SIG-M5 (cell line): ENCODE data around the gene ZBTB4.

Experiments
- DNase-seq: peaks from one replicate; lab custom pipeline; 2025; lab: John Stamatoyannopoulos, UW

The ZBTB4 gene

GRCh38 chr17:7440113-7440833 lies 39.2 kb downstream of the ZBTB4 start:
- no peak for DNase-seq

- no peak for DNase-seq
Observed at GRCh38 chr17:7439462-7440112, 39.8 kb downstream of the ZBTB4 start, which contains the start of gene FGF11. FGF11 (plus strand) TSS chr17:7439512; CDS start chr17:7439621, 109 bp downstream.

DNA sequence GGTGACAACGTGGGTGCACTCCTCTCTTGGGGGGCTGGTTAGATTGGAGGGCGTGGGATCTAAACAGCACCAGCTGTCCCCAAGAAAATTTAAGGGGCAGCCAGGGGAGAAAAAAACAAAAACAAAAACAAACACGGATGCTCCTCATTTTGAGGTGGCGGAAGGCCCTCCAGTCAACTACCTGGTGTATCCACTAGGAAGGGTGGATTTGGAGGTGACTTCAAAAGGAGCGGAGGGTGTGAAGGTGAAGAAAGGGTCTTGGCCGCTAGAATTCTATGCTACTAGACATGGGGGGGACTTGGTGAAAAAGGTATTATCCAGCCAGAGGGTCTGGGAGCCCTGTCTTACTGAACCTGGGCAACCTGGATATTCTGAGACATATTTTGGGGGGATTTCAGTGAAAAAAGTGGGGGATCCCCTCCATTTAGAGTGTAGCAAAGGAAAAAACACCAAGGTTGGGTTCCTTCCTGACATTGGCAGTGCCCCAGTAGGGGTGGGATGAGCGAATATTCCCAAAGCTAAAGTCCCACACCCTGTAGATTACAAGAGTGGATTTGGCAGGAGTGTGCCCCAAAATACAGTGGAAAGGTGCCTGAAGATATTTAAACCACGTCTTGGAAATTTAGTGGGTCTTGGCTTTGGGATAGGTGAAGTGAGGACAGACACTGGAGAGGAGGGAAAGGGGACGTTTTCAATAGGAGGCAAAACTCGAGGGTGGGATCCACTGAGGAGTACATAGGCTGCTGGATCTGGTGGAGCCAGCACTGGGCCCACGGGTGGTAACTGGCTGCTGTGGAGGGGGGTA lies 40.6 kb downstream of the ZBTB4 start:
- DNase-seq, result no peak

DNA sequence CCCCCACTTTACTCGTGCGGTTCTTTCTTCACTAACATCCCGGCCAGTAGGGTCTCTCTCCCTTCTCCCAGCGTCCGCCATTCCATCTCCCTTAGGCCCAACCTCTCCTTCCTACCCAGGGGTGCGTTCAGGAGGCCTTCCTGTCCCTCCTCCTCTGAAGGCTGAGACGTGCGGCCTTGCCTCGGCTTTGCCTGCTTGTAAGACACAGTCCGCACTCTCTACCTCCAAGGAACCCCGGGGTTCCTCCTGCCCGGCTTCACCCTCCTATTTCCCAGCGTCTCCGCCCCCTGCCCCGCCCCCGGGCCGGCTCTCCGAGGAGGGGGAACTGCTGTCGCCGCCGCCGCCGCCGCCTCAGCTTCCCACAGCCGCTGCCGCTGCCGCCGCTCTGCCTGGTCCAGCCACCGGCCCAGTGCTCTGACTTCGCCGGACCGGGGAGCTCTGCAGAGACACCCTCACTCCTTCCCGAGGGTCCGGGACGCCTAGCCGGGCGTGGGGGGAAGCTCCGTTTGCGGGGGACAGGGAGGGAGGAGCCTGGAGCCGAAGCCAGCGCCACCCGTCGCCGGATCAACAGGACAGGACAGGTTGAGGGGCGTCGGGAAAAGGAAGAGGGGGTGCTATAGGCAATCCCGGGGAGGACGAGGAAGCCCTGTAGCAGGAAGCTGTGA lies 41.3 kb downstream of the ZBTB4 start:
- DNase-seq, result no peak

GRCh38 chr17:7437369-7437863 lies 42.0 kb downstream of the ZBTB4 start:
- DNase-seq, result no peak

DNA sequence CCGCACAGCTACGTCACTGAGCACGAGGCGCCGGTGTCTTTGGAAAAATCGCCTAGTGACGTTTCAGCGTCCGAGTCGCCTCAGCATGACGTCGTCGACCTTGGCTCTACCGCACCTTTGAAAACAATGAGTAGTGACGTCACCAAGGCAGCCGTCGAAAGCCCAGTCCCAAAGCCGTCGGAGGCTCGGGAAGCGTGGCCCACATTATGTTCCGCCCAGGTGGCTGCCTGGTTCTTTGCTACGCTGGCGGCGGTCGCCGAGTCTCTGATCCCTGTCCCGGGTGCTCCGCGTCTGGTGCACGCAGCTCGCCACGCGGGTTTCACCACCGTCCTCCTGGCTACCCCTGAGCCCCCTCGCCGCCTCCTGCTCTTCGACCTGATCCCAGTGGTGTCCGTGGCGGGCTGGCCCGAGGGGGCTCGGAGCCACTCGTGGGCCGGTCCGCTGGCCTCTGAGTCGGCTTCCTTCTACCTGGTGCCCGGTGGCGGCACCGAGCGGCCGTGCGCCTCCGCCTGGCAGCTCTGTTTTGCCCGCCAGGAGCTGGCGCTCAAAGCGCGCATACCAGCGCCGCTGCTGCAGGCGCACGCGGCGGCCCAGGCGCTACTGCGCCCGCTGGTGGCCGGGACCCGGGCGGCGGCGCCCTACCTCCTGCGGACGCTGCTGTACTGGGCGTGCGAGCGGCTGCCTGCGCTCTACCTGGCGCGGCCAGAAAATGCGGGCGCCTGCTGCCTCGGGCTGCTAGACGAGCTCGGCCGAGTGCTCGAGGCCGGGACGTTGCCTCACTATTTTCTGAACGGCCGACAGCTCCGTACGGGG lies 42.7 kb downstream of the ZBTB4 start:
- no peak for DNase-seq

GRCh38 chr17:7435676-7436555 lies 43.5 kb downstream of the ZBTB4 start:
- no peak for DNase-seq

DNA sequence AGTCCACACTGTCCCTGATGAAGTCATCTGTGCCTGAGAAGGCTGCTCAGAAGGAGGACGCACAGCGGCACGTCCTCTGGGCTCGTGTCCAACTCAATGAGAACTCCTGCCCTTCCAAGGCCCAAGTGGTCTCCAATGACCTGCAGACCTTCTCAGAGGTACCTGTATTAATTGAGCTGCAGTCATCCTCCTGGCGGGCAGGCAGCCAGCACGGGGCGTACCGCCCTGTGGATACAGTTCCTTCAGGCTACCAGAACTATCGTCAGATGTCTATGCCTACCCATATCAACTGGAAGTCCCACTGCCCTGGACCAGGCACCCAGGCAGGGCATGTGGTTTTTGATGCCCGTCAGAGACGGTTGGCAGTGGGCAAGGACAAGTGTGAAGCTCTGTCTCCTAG lies 47.1 kb downstream of the ZBTB4 start:
- DNase-seq, result no peak

- no peak for DNase-seq
Observed at GRCh38 chr17:7431231-7431630, 48.2 kb downstream of the ZBTB4 start.

- DNase-seq, result no peak
Observed at GRCh38 chr17:7429722-7430121, 49.7 kb downstream of the ZBTB4 start.

GRCh38 chr17:7428557-7428956 lies 50.9 kb downstream of the ZBTB4 start, which contains the start of gene SPEM3:
SPEM3 (plus strand) TSS chr17:7428857; CDS start chr17:7428903, 46 bp downstream.
- DNase-seq, result no peak

- no peak for DNase-seq
Observed at GRCh38 chr17:7427549-7427948, 51.9 kb downstream of the ZBTB4 start.

DNA sequence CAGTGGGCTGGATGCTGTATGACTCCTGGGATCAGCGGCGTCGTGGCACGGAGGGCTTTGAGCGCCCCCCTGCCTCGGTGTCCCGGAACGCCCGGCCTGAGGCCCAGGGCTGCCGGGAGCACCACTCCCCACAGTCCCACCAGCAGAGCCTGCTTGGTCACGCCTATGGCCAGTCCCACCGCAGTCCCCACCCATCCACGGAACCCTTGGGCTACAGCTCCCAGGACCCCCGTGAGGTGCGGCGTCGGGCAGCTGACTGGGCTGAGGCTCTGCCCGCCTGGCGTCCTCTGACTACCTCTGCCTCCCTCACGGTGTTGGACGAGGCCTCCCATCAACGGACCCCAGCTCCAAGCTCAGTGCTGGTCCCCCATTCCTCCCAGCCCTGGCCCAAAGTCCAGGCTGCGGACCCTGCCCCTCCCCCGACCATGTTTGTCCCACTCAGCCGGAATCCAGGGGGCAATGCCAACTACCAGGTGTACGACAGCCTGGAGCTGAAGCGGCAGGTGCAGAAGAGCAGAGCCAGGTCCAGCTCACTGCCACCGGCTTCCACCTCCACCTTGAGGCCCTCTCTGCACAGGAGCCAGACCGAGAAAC lies 52.4 kb downstream of the ZBTB4 start:
- no peak for DNase-seq

- DNase-seq, result no peak
Observed at GRCh38 chr17:7426203-7426863, 53.1 kb downstream of the ZBTB4 start.

GRCh38 chr17:7425756-7426155 lies 53.7 kb downstream of the ZBTB4 start:
- no peak for DNase-seq

DNA sequence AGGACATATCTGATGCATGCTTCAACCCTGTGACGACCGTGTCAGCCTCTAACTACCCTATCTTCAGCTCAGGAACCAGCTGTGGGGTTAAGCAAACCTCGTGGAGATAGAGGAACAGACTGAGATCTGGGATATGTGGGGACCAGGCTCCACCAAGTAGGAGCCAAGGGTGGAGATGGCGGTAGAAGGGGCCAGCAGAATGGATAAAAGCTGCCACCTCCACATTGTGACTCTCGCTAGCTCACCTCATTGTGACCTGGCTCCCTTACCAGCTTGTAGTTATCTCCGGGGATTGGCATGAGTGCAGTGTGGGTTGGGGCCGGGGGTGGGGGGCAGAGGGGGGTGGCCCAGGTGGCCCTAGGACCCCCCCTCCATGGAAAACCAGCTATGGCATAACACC lies 54.1 kb downstream of the ZBTB4 start, which contains the start of gene SPEM2:
Gene SPEM2 (plus strand): TSS at position 301 of the 400 bp plus-strand sequence. CDS start 73 bp downstream, at position 374.
- no peak for DNase-seq

GRCh38 chr17:7423679-7424078 lies 55.8 kb downstream of the ZBTB4 start:
- no peak for DNase-seq

DNA sequence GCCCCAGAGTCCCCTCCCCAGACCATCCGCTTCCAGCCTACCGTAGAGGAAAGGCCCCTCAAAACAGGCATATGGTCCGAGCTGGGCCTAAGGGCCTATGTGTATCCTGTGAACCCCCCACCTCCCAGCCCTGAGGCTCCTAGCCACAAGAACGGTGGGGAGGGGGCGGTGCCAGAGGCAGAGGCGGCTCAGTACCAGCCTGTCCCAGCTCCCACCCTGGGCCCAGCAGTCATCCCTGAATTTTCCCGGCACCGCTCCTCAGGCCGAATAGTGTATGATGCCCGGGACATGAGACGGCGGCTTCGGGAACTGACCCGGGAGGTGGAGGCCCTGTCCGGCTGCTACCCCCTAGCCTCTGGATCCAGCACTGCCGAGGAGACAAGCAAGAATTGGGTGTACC lies 58.2 kb downstream of the ZBTB4 start:
- DNase-seq, result no peak
